GM19043 (cell line): Measurements from ENCODE around the gene CACNG3.
"Not testable (repeated sequence)": the region's sequence is repeated elsewhere in the genome, so short reads cannot be mapped to it uniquely, and the experiment has no call there.

ENCODE experiments used
- ATAC-seq: cut with Tn5 transposase; IDR thresholded peaks from one replicate; pipeline ENCODE4 v1.9.1; 2021; ENCODE audit warnings: low read depth; ENCODE audit not compliant: unreplicated experiment

CACNG3 gene

DNA sequence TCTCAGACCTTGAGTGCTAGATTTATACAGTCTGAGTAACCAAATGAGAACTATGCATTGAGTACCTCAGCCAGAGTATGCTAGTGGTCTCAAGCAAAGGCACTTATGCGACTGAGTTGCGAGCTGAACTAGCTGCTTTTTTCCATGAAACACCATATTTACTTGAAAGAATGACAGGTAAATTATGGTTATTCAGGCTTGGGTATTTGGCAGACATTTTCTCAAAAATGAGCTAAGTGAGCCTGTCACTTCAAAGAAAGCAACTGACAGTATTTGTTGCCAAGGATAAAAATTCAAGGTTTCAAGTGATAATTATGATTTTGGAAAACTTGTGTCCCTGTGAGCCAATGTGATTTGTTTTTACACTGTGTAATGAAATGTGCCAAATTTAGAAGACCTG, 19.3 kb downstream of the CACNG3 start:
- ATAC-seq = no peak

DNA sequence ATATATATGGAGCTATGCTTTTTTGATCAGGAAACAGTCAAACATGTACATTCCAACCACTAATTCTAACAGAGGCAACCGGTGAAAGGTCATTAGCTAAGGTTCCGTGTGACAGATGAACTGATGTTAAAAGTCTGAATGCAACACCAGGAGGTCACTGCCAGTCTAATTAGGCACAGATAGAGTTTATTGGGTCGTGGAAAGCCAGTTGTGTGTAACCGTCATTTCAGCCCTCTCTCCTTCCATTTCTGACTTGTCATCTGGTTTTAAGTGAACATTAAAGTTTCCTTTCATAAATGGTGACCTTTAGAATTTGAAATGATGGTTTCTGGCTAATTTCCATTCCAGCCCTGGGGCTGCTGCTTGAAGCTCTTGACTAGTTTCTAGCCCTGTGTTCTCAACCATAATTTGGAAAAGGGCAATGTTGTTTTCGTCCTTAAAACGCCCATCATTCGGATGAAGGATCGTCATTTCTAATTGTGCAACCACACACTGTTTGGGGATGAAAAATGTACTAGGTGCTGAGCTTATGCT, 23.9 kb downstream of the CACNG3 start:
- ATAC-seq = no peak

DNA sequence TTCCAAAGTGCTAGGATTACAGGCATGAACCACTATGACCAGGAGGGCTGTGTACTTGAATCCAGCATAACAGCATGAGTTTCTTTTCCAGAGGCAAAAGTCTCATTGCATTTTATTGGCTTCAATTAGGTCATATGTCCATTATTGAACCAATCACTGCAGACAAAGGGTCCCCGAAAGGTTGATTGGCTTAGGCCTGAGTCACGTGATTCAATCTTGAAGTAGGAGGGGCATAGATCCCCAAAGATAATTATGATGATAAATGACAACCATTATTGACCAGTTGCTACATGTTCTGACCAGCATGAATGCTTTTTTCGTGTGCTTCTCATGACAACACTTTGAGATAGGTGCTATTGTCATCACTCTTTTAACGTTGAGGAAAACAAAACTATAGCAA, 25.3 kb downstream of the CACNG3 start:
- ATAC-seq = no peak

DNA sequence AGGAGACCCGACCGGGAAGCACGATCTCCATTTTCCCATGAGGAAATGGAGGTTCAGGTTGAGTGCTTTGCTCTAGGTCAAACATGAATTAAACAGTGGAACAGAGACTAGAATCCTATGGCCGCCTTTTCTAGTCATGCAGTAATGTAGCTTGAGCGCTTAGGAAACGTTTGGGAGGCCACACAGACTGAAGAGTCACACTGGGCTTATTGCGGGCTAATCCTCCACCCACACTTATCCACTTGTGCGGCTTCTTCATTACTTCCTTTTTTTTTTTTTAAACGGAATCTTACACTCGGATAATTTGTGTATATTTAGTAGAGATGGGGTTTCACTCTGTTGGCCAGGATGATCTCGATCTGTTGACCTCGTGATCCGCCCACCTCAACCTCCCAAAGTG, 26.0 kb downstream of the CACNG3 start:
- no peak for ATAC-seq

DNA sequence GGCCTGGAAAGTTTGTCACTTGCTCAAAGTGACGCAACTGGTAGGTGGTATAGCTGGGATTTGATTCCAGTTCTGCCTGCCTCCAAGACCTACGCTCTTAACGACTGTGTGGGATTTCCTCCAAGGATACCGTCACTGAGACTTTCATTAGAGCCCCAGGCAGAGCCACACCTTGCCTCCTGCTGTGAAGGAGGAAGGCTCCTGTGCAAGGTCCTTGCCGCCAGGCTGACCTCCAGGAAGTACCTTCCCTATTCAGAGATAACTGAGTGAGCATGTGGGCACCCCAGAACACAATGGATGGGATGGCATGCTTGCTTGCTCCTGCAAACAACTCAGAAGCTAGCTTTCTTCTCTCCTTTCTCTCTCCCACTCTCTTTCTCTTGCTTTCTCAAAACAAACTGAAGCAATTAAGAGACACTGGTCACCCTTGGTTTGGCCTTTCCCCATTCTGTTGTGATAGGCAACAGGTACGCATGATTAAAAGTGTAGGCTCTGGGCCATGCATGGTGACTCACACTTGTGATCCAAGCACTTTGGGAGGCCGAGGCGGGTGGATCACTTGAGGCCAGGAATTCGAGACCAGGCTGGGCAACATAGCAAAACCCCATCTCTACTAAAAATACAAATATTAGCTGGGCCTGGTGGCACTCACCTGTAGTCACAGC, 30.7 kb downstream of the CACNG3 start:
- no peak for ATAC-seq

DNA sequence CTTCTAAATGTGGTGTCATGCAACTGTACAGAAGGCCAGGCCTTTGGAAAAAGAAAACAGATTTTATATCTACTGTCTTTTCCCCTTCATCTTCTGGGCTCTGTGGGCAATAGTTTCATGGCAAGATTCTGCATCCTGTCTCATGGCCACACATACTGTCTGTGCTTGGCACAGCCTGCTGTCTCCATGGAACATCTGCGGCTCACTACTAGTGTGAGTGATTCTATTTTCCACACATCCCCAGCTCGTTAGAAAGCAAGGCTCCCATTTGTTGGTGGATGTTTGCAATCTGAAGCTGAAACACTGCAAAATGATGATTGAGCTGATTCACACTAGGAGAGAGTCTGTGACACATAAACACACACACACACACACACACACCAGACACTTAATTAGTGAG, 32.4 kb downstream of the CACNG3 start:
- ATAC-seq = no peak

DNA sequence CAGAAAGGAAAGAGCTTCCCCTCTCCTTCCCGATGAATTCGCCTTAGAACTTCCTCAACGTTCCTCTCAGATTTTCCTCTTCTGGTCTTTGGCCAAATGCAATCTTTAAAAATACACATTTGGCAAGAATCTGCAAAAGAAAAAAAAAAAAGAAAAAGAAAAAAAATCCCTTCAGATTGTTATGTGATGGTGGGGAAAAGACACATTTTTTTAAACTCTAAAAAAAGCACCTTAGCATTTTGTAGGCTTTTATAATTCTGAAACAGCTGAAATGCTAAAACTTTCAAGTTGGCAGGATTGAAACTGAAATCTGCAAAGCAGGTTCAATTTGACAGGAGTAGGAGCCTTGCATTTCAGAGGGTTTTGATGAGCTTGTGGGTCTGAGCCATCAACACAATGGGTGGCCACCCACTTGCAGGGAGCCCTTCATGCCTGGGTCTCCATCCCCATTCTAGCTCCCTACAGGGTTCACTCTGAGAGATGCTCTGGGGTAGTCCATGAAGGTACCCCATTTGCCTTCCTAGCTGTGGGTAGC, 33.1 kb downstream of the CACNG3 start:
- ATAC-seq = no peak

DNA sequence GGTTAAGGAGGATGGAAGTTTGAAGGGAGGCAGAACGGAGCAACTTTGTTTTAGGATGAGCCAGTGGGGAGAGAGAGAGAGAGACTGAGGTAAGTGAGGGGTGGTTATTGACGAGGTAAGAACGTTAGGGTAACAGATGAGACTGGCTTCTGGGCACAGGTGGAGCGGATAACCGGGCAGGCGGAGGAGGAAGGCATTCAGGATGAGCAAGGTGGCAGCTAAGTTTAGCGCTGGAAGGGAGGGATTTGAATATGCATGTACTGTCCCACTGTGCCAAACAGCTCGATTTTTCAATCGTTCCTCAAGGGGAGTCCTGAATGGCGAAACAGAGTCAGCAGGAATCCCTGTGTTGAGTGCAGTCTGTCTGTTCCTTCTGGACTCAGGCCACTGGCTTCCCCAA, 35.8 kb downstream of the CACNG3 start:
- ATAC-seq = no peak

DNA sequence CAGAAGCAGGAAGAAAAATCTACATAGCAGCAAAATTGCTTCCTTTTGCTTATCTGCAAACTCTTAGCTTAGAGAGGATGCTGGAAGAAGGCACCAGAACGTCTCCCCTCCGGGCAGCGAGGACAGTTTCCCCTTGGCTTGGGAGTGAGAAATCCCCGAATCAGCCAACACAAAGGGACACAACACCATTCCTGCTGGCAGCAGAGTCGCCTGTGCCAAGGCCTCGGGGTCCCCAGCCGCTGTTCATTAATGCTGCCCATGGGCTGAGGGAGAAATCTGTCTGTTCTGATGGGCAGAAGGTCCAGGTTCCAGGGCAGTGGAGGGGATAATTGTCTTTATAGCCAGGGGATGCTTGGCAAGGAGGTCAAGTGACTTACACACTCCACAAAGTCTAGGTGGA, 38.0 kb downstream of the CACNG3 start:
- no peak for ATAC-seq

DNA sequence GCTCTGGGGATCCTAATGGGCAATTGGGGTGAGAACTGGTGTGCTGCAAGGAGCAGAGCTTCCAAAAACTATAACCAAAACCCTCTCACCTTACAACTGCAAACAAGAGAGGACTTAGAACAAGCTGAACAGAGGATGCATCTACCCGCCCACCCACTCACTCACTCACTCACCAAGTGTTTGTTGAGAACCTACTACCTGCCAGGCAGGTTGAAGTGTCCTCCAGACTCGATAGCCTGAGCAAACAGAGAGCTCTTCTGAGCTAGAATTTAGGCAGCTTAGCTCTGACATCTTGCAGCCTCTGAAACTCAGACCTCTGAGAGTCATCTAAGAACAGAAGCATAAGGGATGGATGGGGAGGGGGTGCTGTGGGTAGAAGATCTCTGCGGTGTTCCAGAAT, 41.2 kb downstream of the CACNG3 start:
- no peak for ATAC-seq

DNA sequence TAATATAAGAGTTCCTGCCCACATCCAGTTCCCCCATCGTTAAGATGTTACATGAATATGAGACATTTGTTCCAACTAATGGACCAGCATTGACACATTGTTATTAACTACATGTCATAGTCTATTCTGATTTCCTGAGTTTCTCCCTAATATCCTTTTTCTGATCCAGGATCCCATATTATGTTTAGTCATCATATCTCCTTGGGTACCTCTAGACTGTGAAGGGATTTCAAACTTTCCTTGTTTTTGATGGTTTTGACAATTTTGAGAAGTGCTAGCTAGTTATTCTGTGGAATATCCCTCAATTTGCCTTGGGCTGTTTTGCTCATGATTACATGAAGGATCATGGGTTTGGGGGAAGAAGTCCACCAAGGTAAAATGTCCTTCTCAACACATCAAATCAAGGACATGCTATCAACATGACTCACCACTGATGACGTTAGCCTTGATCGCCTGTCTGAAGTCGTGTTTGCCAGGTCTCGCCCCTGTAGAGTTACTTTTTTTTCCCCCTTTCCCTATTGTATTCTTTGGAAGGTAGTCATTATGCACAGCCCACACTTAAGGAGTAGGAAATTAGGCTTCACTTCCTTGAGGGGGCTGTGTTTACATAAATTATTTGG, 42.5 kb downstream of the CACNG3 start:
- ATAC-seq = no peak

DNA sequence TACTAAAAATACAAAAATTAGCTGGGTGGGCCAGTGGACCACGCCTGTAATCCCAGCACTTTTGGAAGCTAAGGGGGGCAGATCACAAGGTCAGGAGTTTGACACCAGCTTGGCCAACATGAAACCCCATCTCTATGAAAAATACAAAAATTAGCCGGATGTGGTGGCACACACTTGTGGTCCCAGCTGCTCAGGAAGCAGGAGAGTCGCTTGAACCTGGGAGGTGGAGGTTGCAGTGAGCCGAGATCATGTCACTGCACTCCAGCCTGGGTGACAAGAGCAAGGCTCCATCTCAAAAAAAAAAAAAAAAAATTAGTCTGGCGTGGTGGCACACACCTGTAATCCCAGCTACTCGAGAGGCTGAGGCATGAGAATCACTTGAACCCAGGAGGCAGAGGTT, 44.6 kb downstream of the CACNG3 start:
- ATAC-seq = not testable (repeated sequence)

DNA sequence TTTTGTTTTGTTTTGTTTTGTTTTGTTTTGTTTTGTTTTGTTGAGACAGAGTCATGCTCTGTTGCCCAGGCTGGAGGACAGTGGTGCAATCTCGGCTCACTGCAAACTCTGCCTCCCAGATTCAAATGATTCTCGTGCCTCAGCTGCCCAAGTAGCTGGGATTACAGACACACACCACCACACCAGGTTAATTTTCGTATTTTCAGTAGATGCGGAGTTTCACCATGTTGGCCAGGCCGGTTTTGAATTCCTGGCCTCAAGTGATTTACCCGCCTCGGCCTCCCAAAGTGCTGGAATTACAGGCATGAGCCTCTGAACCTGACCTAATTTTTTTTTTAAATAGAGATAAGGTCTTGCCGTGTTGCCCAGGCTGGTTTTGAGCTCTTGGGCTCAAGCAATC, 46.5 kb downstream of the CACNG3 start:
- ATAC-seq = no peak

DNA sequence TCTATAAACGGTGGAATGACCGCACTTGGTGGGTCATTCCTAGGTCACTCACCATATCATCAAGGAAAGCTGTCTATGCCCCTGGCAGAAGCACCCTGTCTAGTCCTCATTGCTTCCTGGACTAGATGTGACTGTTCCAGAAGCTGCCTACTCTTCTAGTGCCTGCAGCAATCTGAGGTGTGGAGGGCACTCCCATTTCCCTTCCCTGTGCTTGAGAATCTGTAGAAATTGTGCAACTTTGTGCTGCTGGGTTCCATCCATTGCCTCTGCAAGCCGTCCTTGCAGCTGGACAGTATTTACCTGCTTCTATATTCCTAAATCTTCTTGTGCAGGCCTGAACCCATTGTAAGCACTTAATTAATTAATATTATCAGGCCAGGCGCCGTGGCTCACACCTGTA, 52.1 kb downstream of the CACNG3 start:
- no peak for ATAC-seq

DNA sequence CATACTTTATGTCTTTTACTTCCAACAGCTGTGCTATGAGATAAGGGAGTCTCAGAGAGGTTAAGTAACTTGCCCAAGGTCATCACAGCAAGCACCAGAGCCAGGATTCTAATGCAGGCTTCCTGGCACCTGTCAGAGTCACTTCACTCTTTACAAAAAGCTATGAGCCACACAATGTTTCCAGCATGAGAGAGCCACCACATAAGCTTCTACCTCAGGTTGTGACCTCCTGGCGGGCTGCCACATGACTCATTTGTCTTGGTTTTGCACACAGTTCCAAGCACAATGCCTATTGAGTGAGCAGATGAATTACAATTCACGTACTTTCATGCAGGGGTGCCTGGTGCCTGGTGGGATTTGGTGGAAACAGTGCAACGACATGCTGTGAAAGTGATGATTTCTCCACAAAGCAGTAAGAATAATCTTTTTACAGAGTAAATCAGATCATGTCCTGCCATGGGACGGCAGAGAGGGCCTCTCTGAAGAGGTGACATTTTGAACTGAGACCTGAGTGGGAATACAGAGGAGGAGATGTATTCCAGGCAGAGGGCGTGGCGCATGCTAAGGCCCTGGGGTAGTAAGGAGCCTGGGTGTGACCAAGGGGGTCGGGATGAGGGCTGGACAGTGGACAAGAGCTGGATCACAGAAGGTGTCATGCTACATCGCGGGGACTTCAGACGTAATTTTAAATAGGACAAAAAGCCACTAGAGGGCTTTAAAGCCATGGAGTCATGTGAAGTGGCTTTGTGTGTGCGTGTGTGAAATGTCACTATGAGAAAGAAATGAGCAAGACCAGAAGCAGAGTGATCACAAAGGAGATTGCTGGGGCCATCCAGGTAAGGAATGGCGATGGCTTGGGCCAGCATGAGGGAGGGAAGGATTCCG, 53.4 kb downstream of the CACNG3 start:
- no peak for ATAC-seq

DNA sequence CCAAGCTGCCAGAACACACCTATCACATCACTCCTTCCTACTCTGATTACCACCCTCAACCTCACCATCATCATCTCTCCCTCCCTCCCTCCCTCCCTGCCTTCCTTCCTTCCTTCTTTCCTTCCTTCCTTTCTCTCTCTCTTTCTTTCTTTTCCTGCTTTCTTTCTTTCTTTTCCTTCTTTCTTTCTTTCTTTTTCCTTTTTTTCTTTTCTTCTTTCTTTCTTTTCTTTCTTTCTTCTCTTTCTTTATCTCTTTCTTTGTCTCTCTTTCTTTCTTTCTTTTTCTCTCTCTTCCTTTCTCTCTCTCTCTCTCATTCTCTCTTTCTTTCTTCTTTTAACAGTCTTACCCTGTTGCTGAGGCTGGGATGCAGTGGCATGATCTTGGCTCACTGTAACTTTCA, 59.2 kb downstream of the CACNG3 start:
- ATAC-seq = no peak

DNA sequence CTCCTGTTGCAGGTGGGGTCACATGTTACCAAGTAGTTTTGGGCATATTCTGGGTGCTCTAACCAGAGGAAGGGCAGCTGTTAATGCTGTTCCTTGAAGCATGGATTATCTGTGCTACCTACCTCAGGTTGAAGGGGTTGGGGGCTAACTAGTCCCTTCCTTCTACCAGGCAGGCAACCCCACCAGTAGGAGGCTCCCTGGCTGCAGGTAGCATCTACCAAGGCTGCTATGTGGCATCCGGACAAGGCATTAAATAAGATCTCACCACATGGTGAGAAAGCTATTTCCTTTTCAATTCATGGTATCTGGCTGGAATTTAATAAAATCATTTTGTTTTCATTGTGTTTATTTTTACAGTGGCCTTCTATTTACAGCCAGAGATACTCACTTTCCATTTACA, 62.5 kb downstream of the CACNG3 start:
- ATAC-seq = no peak

DNA sequence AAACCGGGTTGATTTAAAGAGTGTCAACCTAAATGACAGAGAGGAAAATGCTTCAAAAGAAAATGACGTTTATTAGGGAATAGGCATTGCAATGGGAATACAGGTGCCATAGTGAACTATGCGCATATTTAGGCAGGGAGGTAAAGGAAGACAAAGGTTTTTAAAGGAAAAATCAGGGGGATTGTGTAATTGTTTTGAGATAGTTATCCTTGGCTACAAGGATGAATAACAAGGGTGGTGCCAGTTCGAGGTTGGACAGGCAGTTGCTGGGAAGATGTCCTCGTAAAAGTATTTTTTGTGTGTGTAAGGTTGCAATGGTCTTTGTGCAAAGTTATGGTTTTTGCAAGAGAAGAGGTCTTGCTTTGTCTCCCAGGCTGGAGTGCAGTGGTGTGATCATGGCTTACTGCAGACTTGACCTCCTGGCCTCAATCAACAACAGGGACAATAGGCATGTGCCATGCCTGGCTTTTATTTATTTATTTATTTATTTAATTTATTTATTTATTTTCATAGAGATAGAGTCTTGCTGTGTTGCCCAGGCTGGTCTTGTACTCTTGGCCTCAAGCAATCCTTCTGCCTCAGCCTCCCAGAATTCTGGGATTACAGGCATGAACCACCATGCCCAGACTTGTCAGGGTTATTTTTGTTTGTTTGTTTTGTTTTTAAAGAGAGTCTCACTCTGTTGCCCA, 63.1 kb downstream of the CACNG3 start:
- no peak for ATAC-seq

DNA sequence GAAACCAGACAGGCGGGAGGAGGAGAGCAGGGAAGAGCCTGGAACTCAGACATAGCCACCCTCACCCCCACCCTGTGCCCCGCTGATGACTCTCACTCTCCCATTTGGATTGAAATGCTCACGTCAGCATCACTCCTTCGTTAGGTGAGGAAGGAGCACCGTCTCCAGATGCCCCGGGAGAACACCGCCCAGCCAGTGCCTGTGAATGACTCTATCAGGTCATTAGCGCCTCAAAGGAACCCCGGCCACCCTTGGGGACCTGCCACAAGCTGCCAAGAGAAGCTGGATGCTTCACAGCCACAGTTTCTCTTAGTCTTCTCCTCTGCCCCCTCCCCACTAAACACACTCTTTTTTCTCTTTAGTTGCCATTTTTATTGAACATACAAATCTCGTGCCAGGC, 66.0 kb downstream of the CACNG3 start:
- ATAC-seq = no peak

DNA sequence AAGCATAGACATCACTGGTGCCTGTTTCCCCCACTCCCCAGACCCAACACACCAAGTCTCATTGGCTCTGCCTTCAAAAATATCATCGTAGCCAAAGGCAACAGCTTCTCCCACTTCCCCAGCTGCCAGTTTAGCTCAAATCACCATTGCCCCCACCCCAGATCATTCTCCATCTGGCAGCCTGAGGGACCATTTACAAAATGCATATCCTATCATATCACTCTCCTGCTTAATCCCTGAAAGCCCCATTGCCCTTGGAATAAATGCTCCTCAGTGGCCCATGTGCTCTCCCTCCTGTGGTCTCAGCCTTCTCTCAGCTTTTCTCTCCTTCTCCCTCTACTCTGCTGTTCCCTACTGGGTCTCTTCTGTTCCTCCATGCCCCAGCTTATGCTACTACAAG, 68.3 kb downstream of the CACNG3 start:
- ATAC-seq = no peak
